ENCODE results near the gene AKAP12. TPM values are rescaled to one million over a fixed set of nuclear protein-coding genes. Genes with fewer than 3 reads are reported as not detected.
"Not testable (repeated sequence)": the region's sequence is repeated elsewhere in the genome, so short reads cannot be mapped to it uniquely, and the experiment has no call there.

Gene AKAP12
- polyA plus RNA-seq, 2 of the 4 experiments (the other 2 are of a cell fraction), result 32.1 to 192 TPM

DNA sequence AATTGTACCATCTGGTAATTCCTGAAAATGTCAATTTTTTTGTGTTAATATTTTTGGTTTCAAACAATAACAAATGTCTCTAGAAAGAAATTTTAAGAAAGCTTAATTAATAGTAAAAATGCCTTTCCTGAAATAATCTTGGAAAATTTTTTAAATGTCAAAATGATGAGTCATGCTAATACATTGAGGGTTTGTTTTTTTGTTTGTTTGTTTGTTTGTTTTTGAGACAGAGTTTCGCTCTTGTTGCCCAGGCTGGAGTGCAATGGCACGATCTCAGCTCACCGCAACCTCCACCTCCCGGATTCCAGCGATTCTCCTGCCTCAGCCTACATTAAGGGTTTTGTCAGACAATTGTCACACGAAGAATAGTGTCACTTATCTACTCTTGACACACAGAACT is 117.2 kb downstream of the AKAP12 start:
- POLR2A ChIA-PET; H3K4me3 ChIP-seq; H3K9me3 ChIP-seq; ATAC-seq; FAIRE-seq; DNase-seq (ENCODE audit: low read depth in 1 of 2, low spot score in 1 of 2); TF ChIP-seq FOSL2 (IDR thresholded peaks at IDR 0.05): not testable (repeated sequence)
- Histone ChIP-seq H3K4me2 (peak overlapping the region; percentile 23; the same call in 1 of the 3 replicates), H3K4me1 (peaks cover 12% of the 10 kb centered on the region; the same call in 2 of the 3 replicates), H3K27ac (0 out of 6 replicates have a peak overlapping the region, but pooled peaks of 1 of the 2 experiments have one; percentile 33)
- TF ChIP-seq NFE2L2 (conservative IDR thresholded peaks at IDR 0.05; ENCODE audit: low read length) (peak; percentile 47), FOSL2 (CRISPR knock-in tag; IDR thresholded peaks at IDR 0.05) (peak; percentile 60), MAFK (IDR thresholded peaks at IDR 0.05; ENCODE audit: partially characterized antibody) (peak; percentile 77)
- CTCF ChIA-PET, result interaction anchor here (1.2 to 1.7 kb wide), 2 partner anchors 22 to 343 kb away, joined by 3 to 4 read pairs; no protein-coding TSS in a partner anchor
- 74% methylated on average over 6 of the region's 6 CpGs for WGBS (ENCODE audit: missing lambda C conversion rate)

DNA sequence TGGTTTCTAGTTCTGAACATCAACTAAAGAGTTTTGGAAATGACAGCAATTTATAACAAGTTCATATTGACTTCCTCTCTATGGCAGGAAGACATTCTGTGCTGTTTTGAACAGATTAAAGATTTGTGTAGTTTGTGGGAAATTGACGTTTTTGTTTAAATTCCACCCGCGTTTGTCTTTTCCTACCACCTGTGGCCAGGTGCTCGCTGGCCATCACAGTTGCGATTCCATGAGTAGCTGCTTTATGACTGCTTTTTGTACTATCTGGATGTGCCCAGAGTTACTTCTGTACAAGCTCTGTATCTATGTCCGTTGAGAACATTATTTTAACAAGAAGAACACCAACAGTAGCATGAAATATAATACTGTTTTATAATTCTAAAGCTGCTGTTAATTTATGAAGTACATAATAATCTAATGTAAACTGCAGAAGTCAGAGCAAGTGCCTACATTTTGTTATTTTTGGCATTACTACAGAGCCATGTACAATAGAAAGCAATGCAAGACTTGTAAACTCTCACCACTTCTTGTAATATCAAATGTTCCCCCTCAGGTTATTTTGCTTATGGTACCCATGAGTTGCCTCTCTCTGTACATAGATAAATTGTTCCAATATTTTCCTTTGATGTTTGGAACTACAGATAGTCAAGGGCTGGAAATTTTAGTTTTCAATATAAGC is 118.1 kb downstream of the AKAP12 start:
- TF ChIP-seq POLR2A (IDR thresholded peaks at IDR 0.05; ENCODE audit: low read length) (no peak), NR3C1 (IDR thresholded peaks at IDR 0.05) (no peak), SMC3 (IDR thresholded peaks at IDR 0.05) (no peak)
- TF ChIP-seq, protein P1, sequence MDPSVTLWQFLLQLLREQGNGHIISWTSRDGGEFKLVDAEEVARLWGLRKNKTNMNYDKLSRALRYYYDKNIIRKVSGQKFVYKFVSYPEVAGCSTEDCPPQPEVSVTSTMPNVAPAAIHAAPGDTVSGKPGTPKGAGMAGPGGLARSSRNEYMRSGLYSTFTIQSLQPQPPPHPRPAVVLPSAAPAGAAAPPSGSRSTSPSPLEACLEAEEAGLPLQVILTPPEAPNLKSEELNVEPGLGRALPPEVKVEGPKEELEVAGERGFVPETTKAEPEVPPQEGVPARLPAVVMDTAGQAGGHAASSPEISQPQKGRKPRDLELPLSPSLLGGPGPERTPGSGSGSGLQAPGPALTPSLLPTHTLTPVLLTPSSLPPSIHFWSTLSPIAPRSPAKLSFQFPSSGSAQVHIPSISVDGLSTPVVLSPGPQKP (IDR thresholded peaks at IDR 0.05; ENCODE audit: low read depth, low read length), result no peak
- Histone ChIP-seq H3K27ac (no peak overlapping the region), H3K9me3 (no peaks in the 10 kb centered on the region), H3K4me3 (no peak overlapping the region), H3K4me2 (no peak overlapping the region), H3K4me1 (peaks cover 12% of the 10 kb centered on the region; the same call in 2 of the 3 replicates)
- no peak for ATAC-seq
- DNase-seq (ENCODE audit: low read depth in 1 of 2, low spot score in 1 of 2), result no peak
- ChIA-PET POLR2A (no interaction called here), CTCF (interaction anchor here (1.2 to 1.7 kb wide), 2 partner anchors 23 to 344 kb away, joined by 3 to 4 read pairs; no protein-coding TSS in a partner anchor)
- WGBS (ENCODE audit: missing lambda C conversion rate), result 96% methylated on average over 6 of the region's 6 CpGs
- FAIRE-seq, result no peak

DNA sequence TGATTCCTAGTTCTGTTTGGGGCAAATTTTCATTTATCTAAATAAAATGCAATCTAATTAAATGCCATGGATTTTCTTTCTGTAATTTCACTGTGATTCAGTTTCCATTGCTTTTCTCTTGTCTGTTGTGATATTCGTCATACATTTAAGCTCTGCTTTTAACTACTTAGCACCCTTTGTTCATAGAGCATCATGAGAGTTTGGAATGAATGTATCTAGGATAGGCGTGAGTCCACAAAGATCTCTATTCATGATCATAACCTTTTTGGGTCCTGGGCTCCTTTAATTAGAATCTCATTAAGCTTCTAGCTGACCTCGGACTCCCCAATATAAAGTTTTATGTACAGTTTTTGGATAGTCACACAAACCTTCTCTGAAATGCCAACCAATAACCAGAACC is 118.7 kb downstream of the AKAP12 start:
- DNase-seq (ENCODE audit: low read depth in 1 of 2, low spot score in 1 of 2), result no peak

More for the DNA sequence above, 118.7 kb downstream of the AKAP12 start:
- TF ChIP-seq HDAC2 (IDR thresholded peaks at IDR 0.05) (no peak), NPAS2 (CRISPR knock-in tag; IDR thresholded peaks at IDR 0.05; ENCODE audit: borderline replicate concordance) (no peak), CEBPB (IDR thresholded peaks at IDR 0.05) (no peak), HOXA7 (CRISPR knock-in tag; IDR thresholded peaks at IDR 0.05) (no peak), KDM5A (IDR thresholded peaks at IDR 0.05) (no peak), FOXS1 (CRISPR knock-in tag; IDR thresholded peaks at IDR 0.05) (no peak), TFCP2L1 (CRISPR knock-in tag; IDR thresholded peaks at IDR 0.05) (no peak), NR3C1 (IDR thresholded peaks at IDR 0.05) (no peak), KDM1A (IDR thresholded peaks at IDR 0.05; ENCODE audit: low read depth) (no peak), CHD4 (IDR thresholded peaks at IDR 0.05; ENCODE audit: borderline replicate concordance) (no peak)
- TF ChIP-seq, protein P2, sequence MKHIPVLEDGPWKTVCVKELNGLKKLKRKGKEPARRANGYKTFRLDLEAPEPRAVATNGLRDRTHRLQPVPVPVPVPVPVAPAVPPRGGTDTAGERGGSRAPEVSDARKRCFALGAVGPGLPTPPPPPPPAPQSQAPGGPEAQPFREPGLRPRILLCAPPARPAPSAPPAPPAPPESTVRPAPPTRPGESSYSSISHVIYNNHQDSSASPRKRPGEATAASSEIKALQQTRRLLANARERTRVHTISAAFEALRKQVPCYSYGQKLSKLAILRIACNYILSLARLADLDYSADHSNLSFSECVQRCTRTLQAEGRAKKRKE (CRISPR knock-in tag; IDR thresholded peaks at IDR 0.05; ENCODE audit: low read depth), result no peak
- TF ChIP-seq, protein P3, sequence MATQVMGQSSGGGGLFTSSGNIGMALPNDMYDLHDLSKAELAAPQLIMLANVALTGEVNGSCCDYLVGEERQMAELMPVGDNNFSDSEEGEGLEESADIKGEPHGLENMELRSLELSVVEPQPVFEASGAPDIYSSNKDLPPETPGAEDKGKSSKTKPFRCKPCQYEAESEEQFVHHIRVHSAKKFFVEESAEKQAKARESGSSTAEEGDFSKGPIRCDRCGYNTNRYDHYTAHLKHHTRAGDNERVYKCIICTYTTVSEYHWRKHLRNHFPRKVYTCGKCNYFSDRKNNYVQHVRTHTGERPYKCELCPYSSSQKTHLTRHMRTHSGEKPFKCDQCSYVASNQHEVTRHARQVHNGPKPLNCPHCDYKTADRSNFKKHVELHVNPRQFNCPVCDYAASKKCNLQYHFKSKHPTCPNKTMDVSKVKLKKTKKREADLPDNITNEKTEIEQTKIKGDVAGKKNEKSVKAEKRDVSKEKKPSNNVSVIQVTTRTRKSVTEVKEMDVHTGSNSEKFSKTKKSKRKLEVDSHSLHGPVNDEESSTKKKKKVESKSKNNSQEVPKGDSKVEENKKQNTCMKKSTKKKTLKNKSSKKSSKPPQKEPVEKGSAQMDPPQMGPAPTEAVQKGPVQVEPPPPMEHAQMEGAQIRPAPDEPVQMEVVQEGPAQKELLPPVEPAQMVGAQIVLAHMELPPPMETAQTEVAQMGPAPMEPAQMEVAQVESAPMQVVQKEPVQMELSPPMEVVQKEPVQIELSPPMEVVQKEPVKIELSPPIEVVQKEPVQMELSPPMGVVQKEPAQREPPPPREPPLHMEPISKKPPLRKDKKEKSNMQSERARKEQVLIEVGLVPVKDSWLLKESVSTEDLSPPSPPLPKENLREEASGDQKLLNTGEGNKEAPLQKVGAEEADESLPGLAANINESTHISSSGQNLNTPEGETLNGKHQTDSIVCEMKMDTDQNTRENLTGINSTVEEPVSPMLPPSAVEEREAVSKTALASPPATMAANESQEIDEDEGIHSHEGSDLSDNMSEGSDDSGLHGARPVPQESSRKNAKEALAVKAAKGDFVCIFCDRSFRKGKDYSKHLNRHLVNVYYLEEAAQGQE (IDR thresholded peaks at IDR 0.05), result no peak
- TF ChIP-seq, protein P4, sequence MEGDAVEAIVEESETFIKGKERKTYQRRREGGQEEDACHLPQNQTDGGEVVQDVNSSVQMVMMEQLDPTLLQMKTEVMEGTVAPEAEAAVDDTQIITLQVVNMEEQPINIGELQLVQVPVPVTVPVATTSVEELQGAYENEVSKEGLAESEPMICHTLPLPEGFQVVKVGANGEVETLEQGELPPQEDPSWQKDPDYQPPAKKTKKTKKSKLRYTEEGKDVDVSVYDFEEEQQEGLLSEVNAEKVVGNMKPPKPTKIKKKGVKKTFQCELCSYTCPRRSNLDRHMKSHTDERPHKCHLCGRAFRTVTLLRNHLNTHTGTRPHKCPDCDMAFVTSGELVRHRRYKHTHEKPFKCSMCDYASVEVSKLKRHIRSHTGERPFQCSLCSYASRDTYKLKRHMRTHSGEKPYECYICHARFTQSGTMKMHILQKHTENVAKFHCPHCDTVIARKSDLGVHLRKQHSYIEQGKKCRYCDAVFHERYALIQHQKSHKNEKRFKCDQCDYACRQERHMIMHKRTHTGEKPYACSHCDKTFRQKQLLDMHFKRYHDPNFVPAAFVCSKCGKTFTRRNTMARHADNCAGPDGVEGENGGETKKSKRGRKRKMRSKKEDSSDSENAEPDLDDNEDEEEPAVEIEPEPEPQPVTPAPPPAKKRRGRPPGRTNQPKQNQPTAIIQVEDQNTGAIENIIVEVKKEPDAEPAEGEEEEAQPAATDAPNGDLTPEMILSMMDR (IDR thresholded peaks at IDR 0.05), result no peak
- POLR2A ChIA-PET, result no interaction called here
- Histone ChIP-seq H3K27ac (no peak overlapping the region), H3K4me1 (peaks cover 12% of the 10 kb centered on the region; the same call in 2 of the 3 replicates), H3K4me3 (no peak overlapping the region), H3K9me3 (no peaks in the 10 kb centered on the region), H3K4me2 (no peak overlapping the region)
- CTCF ChIA-PET, result interaction anchor here (1.3 to 1.7 kb wide), 2 partner anchors 344 to 466 kb away, joined by 4 read pairs; no protein-coding TSS in a partner anchor
- FAIRE-seq (no peak), ATAC-seq (no peak)
- 92% methylated on average over 3 of the region's 3 CpGs for WGBS (ENCODE audit: missing lambda C conversion rate)
